Amniotic stem cell (primary cell): ENCODE data around the gene MBNL1.
"Not testable (repeated sequence)": the region's sequence is repeated elsewhere in the genome, so short reads cannot be mapped to it uniquely, and the experiment has no call there.

Experiments used
- DNase-seq: peaks from one replicate; lab custom pipeline; 2025; lab: John Stamatoyannopoulos, UW

Gene MBNL1

DNA sequence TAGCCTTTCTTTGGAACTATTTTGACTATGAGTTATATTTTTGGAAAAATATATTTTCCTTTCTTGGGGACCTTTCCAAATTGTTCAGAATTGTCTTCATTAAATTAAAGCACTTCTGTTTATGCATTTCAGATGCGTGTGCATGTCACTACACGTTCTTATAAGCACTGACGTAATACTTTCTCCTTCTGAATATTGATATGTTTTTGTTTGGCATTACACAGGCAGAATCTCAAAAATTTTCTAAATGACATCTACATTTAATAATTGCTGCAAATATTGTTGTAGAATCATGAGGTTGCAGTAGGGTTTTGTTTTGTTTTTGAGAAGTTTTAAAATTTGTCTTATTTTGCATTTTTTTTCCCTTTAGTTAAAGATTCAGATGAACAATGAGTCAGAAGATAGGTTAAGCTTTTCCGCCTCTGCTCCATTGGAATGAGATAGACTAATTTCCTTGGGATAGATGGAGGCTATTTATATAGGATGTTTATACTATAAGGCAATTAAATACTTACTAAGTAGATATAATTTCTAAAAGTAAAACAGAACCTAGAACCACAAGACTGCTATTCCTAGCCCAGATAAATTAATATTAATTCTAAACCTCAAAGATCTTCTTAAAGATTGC lies 110.8 kb downstream of the MBNL1 start:
- no peak for DNase-seq

DNA sequence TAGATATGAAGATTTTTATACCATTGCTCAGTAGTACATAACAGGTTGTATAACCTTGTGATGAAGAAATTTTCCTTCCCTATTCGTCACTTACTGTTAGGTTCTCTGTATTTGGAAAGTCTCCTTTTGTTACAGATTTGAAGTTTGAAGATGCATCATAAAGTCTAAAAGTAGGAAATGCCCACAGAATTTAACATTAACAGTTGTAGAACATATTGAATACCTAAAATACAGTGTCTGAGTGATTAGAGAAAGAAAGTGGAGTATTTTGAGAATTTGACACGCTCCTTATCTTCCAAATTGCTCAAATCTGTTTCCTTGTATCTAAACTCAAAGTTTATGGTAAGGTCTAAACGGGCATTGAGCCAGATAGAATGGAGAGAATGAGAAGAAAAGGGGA lies 111.3 kb downstream of the MBNL1 start:
- no peak for DNase-seq

DNA sequence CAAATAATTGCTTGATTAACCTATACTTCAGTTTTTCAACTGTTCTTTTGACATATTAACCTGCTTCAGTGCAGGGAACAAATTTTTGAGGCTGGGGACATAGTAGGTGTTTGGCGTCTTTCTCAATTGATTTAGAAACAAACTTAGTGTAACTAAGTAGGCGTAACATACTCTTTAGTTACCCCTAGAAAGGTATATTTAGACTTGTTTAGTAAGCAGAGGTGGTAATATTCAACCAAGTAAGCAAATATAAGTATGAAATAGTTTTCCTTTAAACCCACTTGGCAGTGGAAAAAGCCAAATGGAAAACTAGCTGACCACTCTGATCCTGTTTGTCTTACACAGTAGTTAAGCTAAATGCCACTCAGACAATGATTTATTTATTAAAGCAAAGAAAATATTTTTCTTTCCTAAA lies 113.2 kb downstream of the MBNL1 start:
- DNase-seq, result no peak

DNA sequence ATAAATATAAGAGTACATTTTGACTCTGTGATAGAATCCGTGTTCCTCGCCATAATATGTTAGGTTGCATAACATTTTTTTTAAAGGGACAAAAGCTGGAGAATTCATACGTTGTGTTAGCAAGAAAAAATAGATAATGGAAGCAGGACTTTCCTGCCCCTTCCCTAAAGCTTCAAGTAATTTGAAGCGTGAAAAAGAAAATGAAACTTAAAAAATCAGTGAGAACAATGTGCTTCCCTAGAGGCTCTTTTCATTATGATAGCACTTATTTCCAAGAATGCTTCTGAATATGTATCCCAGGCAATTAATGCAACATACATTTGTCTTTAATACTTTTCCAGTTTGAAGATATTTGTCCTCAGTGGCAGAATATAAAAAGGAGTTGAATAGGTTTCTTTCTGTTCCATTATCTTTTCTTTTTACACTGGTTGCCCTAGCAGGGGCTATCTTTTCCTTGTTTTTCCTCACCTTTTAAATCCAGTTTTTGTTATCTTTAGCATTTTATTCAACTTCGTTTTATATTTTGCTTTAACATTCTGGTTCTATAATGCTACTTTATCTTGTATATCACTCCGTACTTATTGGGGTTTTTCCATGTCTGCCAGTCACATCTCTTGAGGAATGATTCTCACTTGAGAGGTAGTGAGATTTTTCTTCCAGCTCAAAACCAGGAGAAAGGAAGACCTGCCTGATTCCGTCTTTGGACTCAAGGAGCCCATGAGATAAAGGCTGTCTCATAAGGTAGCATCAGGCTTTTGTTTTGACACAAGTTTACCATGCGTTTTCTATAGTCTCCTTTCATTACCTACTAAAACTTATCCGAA lies 113.8 kb downstream of the MBNL1 start:
- no peak for DNase-seq

DNA sequence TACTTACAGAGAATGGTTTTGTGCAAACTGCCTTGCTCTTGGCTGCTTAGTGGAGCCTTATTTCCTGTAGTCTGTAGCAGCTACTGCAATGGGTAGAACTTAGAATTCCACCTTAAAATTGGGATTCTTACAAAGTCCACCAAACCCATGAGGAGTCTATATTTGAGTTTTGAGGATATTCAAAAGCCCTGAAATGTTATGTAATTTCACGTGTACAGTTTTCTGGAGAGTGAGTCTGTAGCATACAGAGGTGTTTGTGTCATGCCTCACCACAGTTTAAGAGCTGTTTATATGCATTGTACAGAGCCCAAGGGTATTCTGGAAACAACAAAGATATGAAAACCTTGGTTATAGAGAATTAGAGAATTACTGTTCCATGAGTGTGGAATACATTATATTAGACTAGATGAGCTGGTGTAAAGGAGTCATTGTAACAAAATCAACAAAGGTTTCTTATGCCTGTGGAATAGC lies 114.4 kb downstream of the MBNL1 start:
- DNase-seq, result no peak

DNA sequence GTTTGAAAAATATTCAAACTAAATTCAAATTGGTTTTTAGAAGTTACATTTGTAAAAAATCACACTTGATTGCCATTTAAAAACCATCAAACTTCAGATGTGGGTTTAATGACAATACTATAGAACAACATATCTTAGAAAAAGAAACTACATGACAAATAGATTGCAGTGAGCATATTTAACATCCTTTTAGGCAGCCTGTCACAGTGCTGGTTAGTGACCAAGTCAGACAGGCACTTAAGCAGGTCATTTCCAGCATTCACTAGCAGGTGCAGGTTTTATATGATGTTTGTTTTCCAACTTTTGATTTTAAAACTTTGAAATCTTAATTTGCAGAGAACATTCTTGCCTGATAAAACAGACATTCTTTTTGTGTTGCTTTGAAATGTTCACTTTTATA lies 115.7 kb downstream of the MBNL1 start:
- DNase-seq, result no peak

DNA sequence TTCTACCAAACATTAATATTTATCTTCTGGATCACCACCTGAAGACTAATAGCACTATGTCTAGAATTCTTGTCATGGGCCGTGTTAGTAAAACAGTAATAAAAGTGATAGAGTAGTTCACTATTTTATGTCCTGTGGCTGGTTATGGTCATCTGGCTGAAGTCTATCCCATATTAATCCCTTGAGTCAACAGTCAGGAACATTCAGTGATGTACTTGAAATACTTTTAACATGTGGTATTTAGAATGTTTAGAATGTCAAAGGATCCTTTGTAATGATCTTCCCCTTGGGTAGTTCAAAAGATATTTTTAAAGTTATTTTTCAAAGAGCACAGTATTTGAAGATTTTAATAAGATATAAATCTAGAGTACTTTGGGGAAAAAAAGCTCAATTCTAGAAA lies 117.0 kb downstream of the MBNL1 start:
- DNase-seq, result no peak

DNA sequence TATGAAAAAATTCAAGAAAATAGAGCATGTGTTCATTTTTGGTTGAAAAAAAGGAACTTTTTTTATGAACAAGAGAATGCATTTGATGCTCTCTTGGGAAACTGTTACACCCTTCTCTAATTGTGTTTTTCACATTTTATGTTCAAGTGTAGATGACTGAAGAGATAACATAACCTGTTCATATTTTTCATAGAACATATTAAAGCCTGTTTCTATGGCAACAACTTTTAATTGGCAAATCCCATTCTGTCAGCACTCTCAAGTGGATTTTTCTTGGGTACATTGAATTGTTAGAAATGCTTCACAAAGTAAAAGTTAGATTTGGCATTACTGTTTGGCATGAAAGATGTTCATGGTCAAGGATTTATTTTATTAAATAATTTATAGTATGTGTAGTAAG lies 117.5 kb downstream of the MBNL1 start:
- DNase-seq, result no peak

DNA sequence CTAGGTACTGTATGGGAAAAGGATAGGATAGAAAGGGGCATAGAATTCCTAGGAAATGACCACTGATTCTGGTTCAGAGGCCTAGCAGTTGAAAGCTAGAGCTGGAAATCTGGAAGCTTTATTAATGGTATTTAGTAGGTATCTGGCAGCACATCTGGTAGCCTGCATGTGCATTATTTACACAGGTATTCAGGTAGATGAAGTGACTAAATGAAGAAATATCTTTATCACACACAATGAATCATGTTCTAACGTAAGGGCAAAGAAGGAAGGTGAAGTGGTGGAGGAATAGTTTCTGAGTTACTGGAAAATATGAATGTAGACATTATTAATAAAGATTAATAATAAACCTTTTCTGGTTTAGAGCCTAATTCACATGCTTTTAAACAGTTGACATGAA lies 119.9 kb downstream of the MBNL1 start:
- DNase-seq, result no peak

DNA sequence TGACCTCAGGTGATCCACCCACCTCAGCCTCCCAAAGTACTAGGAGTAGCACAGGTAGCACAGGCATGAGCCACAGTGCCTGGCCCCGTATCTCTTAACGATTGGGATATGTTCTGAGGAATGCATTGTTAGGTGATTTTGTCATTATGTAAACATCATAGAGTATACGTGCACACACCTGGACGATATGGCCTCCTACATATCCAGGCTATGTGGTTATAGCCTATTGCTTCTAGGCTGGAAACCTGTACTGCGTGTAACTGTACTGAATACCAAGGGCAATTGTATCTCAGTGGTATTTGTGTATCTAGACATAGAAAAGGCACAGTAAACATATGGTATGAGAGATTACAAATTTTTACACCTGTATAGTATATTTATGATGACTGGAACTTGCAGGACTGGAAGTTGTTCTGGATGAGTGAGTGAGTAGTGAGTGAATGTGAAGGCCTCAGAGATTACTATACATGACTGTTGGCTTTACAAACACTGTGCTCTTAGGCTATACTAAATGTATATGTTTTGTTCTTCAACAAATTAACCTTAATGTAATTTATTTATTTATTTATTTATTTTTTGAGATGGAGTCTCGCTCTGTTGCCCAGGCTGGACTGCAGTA lies 120.7 kb downstream of the MBNL1 start:
- no peak for DNase-seq

DNA sequence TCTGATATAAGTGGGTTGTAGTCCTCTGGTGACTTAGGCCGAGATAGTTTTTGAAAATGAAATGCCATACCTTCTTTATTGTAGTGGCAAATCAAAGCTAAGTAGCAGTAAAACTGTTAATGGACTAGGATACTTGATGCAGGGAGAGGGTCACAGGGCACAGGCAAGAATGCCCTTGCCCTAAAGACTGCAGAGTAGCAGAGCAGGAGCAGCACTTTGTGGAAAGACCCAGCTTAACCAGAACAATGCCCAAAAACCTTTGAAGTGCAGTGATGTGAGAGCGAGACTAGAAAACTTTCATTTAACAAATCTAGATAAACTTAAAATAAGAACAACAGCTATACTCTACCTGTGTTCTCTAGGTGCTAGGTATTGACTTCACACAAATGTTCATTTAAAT lies 121.9 kb downstream of the MBNL1 start:
- no peak for DNase-seq

DNA sequence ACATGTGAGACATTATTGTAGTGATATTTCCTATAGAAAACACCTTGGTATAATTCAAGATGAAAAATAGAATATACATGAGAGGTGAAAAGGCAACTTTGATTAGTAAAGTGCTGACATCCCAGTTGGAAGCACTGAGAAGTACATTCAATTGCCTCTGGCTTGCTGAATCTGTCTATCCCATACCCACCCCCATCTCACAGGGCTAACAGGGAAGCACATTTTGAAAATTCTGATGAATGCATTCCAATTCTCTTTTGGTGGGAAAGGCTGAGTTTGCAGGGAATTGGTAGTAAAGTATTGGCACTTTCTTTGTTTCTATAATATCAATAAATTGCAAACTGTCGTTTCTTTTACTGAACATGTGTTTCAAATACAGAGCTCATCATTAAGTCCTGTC lies 122.9 kb downstream of the MBNL1 start:
- DNase-seq, result no peak

DNA sequence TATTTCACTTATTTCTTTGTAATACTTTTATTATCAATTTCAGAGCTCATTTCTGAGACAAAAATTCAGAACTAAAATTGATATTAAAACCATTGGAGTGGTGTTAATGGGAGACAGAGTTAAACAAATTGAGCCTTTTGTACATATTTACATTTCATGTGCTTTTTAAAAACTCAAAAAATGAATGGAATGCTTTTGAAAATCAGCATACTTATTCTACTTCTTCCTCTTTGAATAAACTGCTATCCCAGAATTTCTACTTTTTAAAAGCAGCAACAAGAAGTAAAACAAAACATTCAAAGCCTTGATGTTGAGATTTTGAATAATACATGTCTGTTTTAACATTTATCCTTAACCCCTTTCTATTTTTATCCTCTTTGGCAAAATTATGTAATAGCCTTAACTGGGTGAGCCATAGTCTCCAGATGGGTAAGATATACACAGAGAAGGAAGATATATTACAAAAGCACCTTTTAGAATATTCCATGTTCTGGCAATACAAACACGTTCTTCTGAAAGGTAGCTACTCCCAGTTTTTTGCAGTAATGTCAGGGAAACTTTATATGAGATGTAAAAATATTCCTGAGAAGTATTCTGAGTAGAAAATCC lies 123.6 kb downstream of the MBNL1 start:
- no peak for DNase-seq

DNA sequence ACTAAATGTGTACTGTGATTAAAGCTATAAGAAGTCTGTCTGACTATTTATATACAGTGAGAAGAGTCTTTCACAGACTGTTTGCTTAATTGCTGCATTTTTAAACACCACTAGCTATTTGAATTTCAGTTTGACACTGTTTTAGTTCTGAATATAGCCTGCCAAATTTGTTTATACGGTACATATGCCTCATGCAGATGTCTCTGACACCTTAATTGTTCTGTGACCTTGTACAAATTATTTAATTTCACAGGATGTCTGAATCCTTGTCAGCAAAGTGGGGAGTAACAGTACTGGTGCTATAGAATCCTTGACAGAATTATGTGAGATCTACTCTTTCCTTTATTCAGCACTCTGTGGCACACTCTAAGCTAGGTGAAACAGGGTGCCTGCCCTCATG lies 125.5 kb downstream of the MBNL1 start:
- DNase-seq, result no peak

DNA sequence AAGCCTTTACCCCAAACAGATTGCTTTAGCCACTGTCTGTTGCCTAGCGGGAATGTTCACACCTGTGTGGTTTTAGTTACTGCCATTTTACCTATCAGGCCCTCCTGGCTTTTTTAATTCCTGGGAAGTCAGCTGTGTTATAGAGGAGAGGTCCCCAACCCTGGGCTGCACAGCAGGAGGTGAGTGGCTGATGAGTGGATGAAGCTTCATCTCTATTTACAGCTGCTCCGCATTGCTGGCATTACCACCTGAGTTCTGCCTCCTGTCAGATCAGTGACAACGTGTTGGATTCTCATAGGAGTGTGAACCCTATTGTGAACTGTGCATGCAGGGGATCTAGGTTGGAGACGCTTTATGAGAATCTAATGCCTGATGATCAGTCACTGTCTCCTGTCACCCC lies 127.0 kb downstream of the MBNL1 start:
- DNase-seq, result no peak

DNA sequence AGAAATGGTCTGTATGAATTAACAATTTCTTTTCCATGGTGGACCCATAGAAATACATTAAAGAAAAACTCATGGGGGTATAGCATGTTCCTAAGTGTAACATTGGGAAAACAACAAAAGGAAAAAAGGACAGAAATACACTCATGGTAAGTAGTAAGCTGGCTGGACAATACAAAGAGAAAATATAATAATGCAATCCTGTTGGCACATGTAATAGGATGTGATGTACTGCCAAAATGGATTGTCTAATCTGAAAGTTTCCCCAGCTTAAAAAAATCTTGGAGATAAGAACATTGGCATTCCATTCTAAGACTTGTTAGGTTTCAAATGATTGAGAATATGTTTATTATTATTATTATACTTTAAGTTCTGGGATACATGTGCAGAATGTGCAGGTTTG lies 128.1 kb downstream of the MBNL1 start:
- DNase-seq, result no peak

DNA sequence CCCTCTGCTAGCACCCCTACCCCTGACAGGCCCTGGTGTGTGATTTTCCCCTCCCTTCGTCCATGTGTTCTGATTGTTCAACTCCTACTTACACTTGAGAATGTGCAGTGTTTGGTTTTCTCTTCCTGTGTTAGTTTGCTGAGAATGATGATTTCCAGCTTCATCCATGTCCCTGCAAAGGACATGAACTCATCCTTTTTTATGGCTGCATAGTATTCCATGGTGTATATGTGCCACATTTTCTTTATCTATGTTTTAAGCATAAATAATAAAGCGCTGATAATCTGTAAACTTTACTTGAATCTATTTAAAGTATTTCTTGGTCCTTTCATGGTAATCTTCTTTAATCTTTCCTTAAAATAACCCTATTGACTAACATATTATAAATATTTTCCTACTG lies 128.6 kb downstream of the MBNL1 start:
- DNase-seq, result not testable (repeated sequence)

DNA sequence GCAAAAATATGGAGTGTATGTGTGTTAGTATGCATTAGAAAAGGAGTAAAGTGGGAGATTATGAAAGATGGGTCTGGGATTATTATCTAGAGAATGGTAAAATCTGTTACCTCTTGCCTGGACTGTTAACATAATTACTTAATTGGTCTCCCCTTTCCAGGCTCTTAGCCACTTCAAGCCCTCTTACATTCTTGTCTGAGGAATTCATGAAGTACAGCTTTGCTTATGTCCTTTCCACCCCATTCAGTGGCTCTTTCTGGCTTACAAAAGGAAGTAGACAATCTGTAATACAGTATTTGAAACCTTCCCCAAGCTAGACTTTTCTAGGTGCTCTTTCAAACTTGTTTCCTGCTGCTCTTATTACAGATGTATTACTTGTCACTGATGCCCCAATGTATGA lies 129.8 kb downstream of the MBNL1 start:
- no peak for DNase-seq

DNA sequence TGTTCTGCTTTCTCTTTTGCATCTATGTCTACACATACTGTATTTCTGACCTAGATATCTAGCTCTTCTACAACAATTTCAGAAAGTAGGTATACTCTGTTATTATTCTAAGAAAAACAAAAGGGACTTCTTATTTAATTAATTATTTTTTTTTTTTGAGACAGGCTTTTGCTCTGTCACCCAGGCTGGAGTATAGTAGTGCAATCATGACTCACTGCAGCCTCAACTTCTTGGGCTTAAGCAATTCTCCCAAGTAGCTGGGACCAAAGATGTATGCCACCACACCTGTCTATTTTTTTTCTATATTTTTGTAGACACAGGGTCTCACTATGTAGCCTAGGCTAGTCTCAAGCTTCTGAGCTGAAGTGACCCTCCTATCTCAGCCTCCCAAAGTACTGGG lies 130.6 kb downstream of the MBNL1 start:
- no peak for DNase-seq

DNA sequence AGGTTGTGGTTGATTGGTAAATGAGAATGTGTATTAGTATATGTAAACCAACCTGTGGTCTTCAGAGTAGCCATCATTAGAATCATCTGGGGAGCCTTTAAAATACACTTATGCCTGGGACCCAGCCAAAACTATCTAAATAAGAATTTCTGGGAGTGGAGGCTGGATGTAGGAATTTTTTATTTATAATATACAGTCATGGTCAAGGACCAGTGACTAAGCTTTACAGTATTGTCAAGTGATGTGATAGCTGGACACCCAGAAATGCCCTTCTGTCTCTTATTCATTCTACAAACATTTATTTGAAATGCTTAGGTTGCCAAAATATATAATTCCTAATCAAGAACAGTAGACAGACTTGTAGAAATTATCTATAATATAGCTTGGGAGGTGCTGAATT lies 132.2 kb downstream of the MBNL1 start:
- no peak for DNase-seq

DNA sequence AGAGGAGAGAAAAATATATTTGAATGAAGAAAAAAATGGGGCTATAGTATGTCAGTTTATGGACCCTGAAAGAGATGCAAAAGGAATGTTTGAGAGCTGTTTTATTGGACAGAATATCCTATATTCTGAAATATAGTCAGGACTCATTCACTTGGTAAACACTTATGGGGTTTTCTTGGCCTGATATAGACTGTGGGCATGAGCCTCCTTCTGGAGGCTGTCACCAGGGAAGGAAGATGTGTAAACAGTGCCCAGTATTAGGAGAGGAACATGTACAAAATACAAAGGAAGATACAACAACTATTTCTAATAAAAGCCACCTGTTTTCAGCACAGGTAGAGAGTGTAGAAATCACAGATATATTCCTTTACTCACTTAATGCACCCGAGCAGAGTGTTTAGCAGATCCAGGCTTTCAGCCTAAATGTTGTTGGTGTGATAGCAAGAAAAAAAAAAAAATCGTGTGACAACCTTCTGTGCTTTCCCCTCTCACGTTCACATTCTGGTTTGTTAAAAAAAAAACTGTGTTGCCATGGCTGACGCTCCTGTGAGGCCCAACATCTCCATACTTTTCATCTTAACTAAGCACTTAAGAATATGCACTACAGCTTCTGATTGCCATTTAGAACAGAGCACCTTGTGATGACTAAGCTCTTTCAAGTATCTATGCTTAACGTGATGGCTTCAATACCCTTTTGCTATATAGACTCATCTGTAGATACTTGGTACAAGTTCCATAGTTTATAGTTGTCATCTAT lies 134.1 kb downstream of the MBNL1 start:
- no peak for DNase-seq

DNA sequence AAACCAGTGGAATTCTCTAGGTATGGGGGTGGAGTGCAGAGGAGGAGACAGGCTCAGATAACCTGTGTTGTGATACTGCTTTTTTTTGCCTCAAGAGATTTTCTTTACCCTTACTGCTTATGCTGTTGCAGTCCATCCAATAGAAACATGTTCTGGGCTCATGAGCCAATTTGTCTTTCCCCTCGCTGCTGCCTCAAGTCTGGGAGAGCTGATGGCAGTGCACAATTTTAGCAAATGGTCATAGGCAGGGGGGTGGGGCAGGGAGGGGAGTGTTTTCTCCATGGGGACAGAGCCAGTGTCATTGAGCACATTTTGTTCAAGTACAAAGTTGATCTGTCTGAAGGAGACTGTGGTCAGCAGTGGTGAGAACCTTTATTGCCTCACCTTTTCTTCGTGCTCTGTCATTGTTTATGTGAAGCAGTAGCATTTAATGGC lies 134.9 kb downstream of the MBNL1 start:
- no peak for DNase-seq
